Measurements from ENCODE around the gene MEI1.
A peak's percentile ranks its signal among the peaks of the same experiment; 100 is the strongest.

MEI1 gene

GRCh38 chr22:41826021-41826420 is 126.7 kb downstream of the MEI1 start:
- no peaks in the 10 kb centered on the region for H3K9me3 ChIP-seq (ENCODE audit: low read length)
- H3K27ac ChIP-seq (ENCODE audit: low read depth, low read length), result no peak overlapping the region
- H3K9ac ChIP-seq (ENCODE audit: low read length), result no peak overlapping the region
- H3K4me3 ChIP-seq (ENCODE audit: low read depth in 1 of 2, low read length in 2 of 2), result no peak overlapping the region
- no peaks in the 10 kb centered on the region for H3K4me1 ChIP-seq (ENCODE audit: insufficient read depth, low read length)
- no peaks in the 10 kb centered on the region for H3K27me3 ChIP-seq (ENCODE audit: control insufficient read depth in 1 of 2, insufficient read depth in 2 of 2, low read length in 2 of 2)
- H3K36me3 ChIP-seq (ENCODE audit: insufficient read depth, low read length), result no peaks in the 10 kb centered on the region

GRCh38 chr22:41826430-41827383 is 127.4 kb downstream of the MEI1 start:
- no peaks in the 10 kb centered on the region for H3K4me1 ChIP-seq (ENCODE audit: insufficient read depth, low read length)
- H3K27me3 ChIP-seq (ENCODE audit: control insufficient read depth in 1 of 2, insufficient read depth in 2 of 2, low read length in 2 of 2), result no peaks in the 10 kb centered on the region
- H3K9ac ChIP-seq (ENCODE audit: low read length), result no peak overlapping the region
- no peaks in the 10 kb centered on the region for H3K9me3 ChIP-seq (ENCODE audit: low read length)
- no peak overlapping the region for H3K27ac ChIP-seq (ENCODE audit: low read depth, low read length)
- no peak overlapping the region for H3K4me3 ChIP-seq (ENCODE audit: low read depth in 1 of 2, low read length in 2 of 2)
- no peaks in the 10 kb centered on the region for H3K36me3 ChIP-seq (ENCODE audit: insufficient read depth, low read length)

GRCh38 chr22:41827671-41828070 is 128.4 kb downstream of the MEI1 start:
- Histone ChIP-seq H3K4me3 (ENCODE audit: low read depth in 1 of 2, low read length in 2 of 2) (no peak overlapping the region), H3K9me3 (ENCODE audit: low read length) (no peaks in the 10 kb centered on the region), H3K27ac (ENCODE audit: low read depth, low read length) (no peak overlapping the region), H3K36me3 (ENCODE audit: insufficient read depth, low read length) (no peaks in the 10 kb centered on the region), H3K9ac (ENCODE audit: low read length) (no peak overlapping the region), H3K4me1 (ENCODE audit: insufficient read depth, low read length) (no peaks in the 10 kb centered on the region), H3K27me3 (ENCODE audit: control insufficient read depth in 1 of 2, insufficient read depth in 2 of 2, low read length in 2 of 2) (no peaks in the 10 kb centered on the region)

GRCh38 chr22:41828516-41828915 is 129.2 kb downstream of the MEI1 start:
- H3K36me3 ChIP-seq (ENCODE audit: insufficient read depth, low read length), result no peaks in the 10 kb centered on the region
- no peak overlapping the region for H3K9ac ChIP-seq (ENCODE audit: low read length)
- H3K9me3 ChIP-seq (ENCODE audit: low read length), result no peaks in the 10 kb centered on the region
- no peak overlapping the region for H3K4me3 ChIP-seq (ENCODE audit: low read depth in 1 of 2, low read length in 2 of 2)
- H3K27me3 ChIP-seq (ENCODE audit: control insufficient read depth in 1 of 2, insufficient read depth in 2 of 2, low read length in 2 of 2), result no peaks in the 10 kb centered on the region
- no peaks in the 10 kb centered on the region for H3K4me1 ChIP-seq (ENCODE audit: insufficient read depth, low read length)
- no peak overlapping the region for H3K27ac ChIP-seq (ENCODE audit: low read depth, low read length)

- H3K27ac ChIP-seq (ENCODE audit: low read depth, low read length), result no peak overlapping the region
- H3K36me3 ChIP-seq (ENCODE audit: insufficient read depth, low read length), result no peaks in the 10 kb centered on the region
- no peaks in the 10 kb centered on the region for H3K27me3 ChIP-seq (ENCODE audit: control insufficient read depth in 1 of 2, insufficient read depth in 2 of 2, low read length in 2 of 2)
- peaks cover 10% of the 10 kb centered on the region for H3K4me1 ChIP-seq (ENCODE audit: insufficient read depth, low read length)
- H3K9ac ChIP-seq (ENCODE audit: low read length), result no peak overlapping the region
- no peak overlapping the region for H3K4me3 ChIP-seq (ENCODE audit: low read depth in 1 of 2, low read length in 2 of 2)
- no peaks in the 10 kb centered on the region for H3K9me3 ChIP-seq (ENCODE audit: low read length)
Measured at GRCh38 chr22:41830174-41830573, 130.9 kb downstream of the MEI1 start.

- Histone ChIP-seq H3K36me3 (ENCODE audit: insufficient read depth, low read length) (peaks cover 6% of the 10 kb centered on the region), H3K4me3 (ENCODE audit: low read depth in 1 of 2, low read length in 2 of 2) (no peak overlapping the region), H3K27me3 (ENCODE audit: control insufficient read depth in 1 of 2, insufficient read depth in 2 of 2, low read length in 2 of 2) (no peaks in the 10 kb centered on the region), H3K9me3 (ENCODE audit: low read length) (no peaks in the 10 kb centered on the region), H3K4me1 (ENCODE audit: insufficient read depth, low read length) (peaks cover 10% of the 10 kb centered on the region), H3K27ac (ENCODE audit: low read depth, low read length) (no peak overlapping the region), H3K9ac (ENCODE audit: low read length) (no peak overlapping the region)
Measured at GRCh38 chr22:41831383-41831782, 132.1 kb downstream of the MEI1 start.

- peak overlapping the region; percentile 77 for H3K27ac ChIP-seq (ENCODE audit: low read depth, low read length)
- no peaks in the 10 kb centered on the region for H3K27me3 ChIP-seq (ENCODE audit: control insufficient read depth in 1 of 2, insufficient read depth in 2 of 2, low read length in 2 of 2)
Measured at GRCh38 chr22:41831828-41832552, 132.7 kb downstream of the MEI1 start.

GRCh38 chr22:41832553-41833368 is 133.5 kb downstream of the MEI1 start, which contains the start of gene SREBF2:
Gene SREBF2 (plus strand): TSS chr22:41833105. CDS start chr22:41833271, 166 bp downstream.
- peak within 1 kb of the TSS; percentile 86 for H3K27ac ChIP-seq (ENCODE audit: low read depth, low read length)
- H3K9me3 ChIP-seq (ENCODE audit: low read length), result no peaks in the 10 kb centered on the region
- peak within 1 kb of the TSS; percentile 53 to 78 for H3K4me3 ChIP-seq (ENCODE audit: low read depth in 1 of 2, low read length in 2 of 2)
- peak within 1 kb of the TSS; percentile 41 for H3K9ac ChIP-seq (ENCODE audit: low read length)
- H3K4me1 ChIP-seq (ENCODE audit: insufficient read depth, low read length), result peaks cover 10% of the 10 kb centered on the region
- H3K36me3 ChIP-seq (ENCODE audit: insufficient read depth, low read length), result peaks cover 11% of the 10 kb centered on the region
- no peaks in the 10 kb centered on the region for H3K27me3 ChIP-seq (ENCODE audit: control insufficient read depth in 1 of 2, insufficient read depth in 2 of 2, low read length in 2 of 2)

More at GRCh38 chr22:41831828-41832552, 132.7 kb downstream of the MEI1 start:
- Histone ChIP-seq H3K4me1 (ENCODE audit: insufficient read depth, low read length) (peaks cover 10% of the 10 kb centered on the region), H3K36me3 (ENCODE audit: insufficient read depth, low read length) (peaks cover 11% of the 10 kb centered on the region), H3K9me3 (ENCODE audit: low read length) (no peaks in the 10 kb centered on the region), H3K9ac (ENCODE audit: low read length) (peak overlapping the region; percentile 41), H3K4me3 (ENCODE audit: low read depth in 1 of 2, low read length in 2 of 2) (peak overlapping the region; percentile 53 to 78)

GRCh38 chr22:41833369-41834004 is 134.2 kb downstream of the MEI1 start:
- no peaks in the 10 kb centered on the region for H3K27me3 ChIP-seq (ENCODE audit: control insufficient read depth in 1 of 2, insufficient read depth in 2 of 2, low read length in 2 of 2)
- H3K9me3 ChIP-seq (ENCODE audit: low read length), result no peaks in the 10 kb centered on the region
- H3K36me3 ChIP-seq (ENCODE audit: insufficient read depth, low read length), result peaks cover 11% of the 10 kb centered on the region
- H3K4me1 ChIP-seq (ENCODE audit: insufficient read depth, low read length), result peaks cover 10% of the 10 kb centered on the region
- peak overlapping the region; percentile 86 for H3K27ac ChIP-seq (ENCODE audit: low read depth, low read length)
- H3K9ac ChIP-seq (ENCODE audit: low read length), result peak overlapping the region; percentile 24
- H3K4me3 ChIP-seq (ENCODE audit: low read depth in 1 of 2, low read length in 2 of 2), result peak overlapping the region; percentile 53 to 78

- Histone ChIP-seq H3K27ac (ENCODE audit: low read depth, low read length) (peak overlapping the region; percentile 86), H3K36me3 (ENCODE audit: insufficient read depth, low read length) (peaks cover 11% of the 10 kb centered on the region), H3K4me3 (ENCODE audit: low read depth in 1 of 2, low read length in 2 of 2) (peak overlapping the region; percentile 53 to 78), H3K9ac (ENCODE audit: low read length) (peak overlapping the region; percentile 24), H3K27me3 (ENCODE audit: control insufficient read depth in 1 of 2, insufficient read depth in 2 of 2, low read length in 2 of 2) (no peaks in the 10 kb centered on the region), H3K4me1 (ENCODE audit: insufficient read depth, low read length) (peaks cover 10% of the 10 kb centered on the region), H3K9me3 (ENCODE audit: low read length) (no peaks in the 10 kb centered on the region)
Measured at GRCh38 chr22:41834005-41834944, 135.0 kb downstream of the MEI1 start.
